Stomach (tissue), 4 donors: ENCODE results near the gene ARSG.

Source experiments
- POLR2A ChIP-seq, 4 donors: fragments of 450-650 bp; IDR thresholded peaks; one replicate each; pipeline ENCODE4 v1.6.1; 2016; ENCODE audit warnings: antibody characterized with exemption in 4 of 4, control low read depth in 2 of 4, mild to moderate bottlenecking in 1 of 4, moderate library complexity in 1 of 4
- TF ChIP-seq, protein P1 (sequence below), 7 experiments: fragments of 450-650 bp in 4 of 7; fragments of 200-600 bp in 3 of 7; sonication (generic) in 3 of 7; IDR thresholded peaks; one replicate each; pipeline ENCODE4 v1.5.1; 2016 to 2019; ENCODE audit warnings: antibody characterized with exemption in 7 of 7, control low read depth in 2 of 7, mild to moderate bottlenecking in 1 of 7

- TF ChIP-seq, protein P1, sequence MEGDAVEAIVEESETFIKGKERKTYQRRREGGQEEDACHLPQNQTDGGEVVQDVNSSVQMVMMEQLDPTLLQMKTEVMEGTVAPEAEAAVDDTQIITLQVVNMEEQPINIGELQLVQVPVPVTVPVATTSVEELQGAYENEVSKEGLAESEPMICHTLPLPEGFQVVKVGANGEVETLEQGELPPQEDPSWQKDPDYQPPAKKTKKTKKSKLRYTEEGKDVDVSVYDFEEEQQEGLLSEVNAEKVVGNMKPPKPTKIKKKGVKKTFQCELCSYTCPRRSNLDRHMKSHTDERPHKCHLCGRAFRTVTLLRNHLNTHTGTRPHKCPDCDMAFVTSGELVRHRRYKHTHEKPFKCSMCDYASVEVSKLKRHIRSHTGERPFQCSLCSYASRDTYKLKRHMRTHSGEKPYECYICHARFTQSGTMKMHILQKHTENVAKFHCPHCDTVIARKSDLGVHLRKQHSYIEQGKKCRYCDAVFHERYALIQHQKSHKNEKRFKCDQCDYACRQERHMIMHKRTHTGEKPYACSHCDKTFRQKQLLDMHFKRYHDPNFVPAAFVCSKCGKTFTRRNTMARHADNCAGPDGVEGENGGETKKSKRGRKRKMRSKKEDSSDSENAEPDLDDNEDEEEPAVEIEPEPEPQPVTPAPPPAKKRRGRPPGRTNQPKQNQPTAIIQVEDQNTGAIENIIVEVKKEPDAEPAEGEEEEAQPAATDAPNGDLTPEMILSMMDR (IDR thresholded peaks at IDR 0.05), result no peak
- TF ChIP-seq POLR2A (IDR thresholded peaks at IDR 0.05), result no peak
Measured at GRCh38 chr17:68359791-68360535, 68.7 kb downstream of the ARSG start.
